GM12878 (cell line): ENCODE results near the gene CDC14A. TPM values are rescaled to one million over a fixed set of nuclear protein-coding genes. Genes with fewer than 3 reads are reported as not detected.

Experiments used
- ATAC-seq: fragments of 200-7000 bp; cut with Tn5 transposase; 3 replicates; pipeline ENCODE4 v1.9.1; 2020; ENCODE audit warnings: mild to moderate bottlenecking, moderate library complexity
- BruUV-seq: library from RNA; stranded (reverse); fragments of 400-500 nt; replicated peaks from 2 replicates; lab custom pipeline; 2021; lab: Mats Ljungman, UMichigan
- CTCF ChIA-PET: fragments of 300-600 bp; sonication (Branson Sonifier 250); formaldehyde crosslinking; extraction: SDS; loops from one replicate; lab custom pipeline; 2021; ENCODE audit warnings: inconsistent platforms; lab: Yijun Ruan, JAX
- POLR2A ChIA-PET: fragments of 350-600 bp; formaldehyde crosslinking; extraction: SDS; loops from one replicate; lab custom pipeline; 2021; ENCODE audit warnings: inconsistent platforms; lab: Charles Lee
- RAD21 ChIA-PET: fragments of 300-600 bp; sonication (Branson Sonifier 250); formaldehyde crosslinking; loops from one replicate; lab custom pipeline; 2023; ENCODE audit warnings: antibody characterized with exemption; ENCODE audit not compliant: unreplicated experiment; lab: Charles Lee
- SMC1A ChIA-PET: fragments of 300-600 bp; sonication (Branson Sonifier 250); formaldehyde crosslinking; loops from one replicate; lab custom pipeline; 2023; ENCODE audit not compliant: unreplicated experiment, uncharacterized antibody; lab: Charles Lee
- DNase-seq: peaks from one replicate; pipeline ENCODE4 v3.0.0-alpha.2; 2011; ENCODE audit warnings: low read depth, low spot score
- FAIRE-seq: peaks from 3 replicates; lab custom pipeline; 2011; peaks lifted over from hg19 to GRCh38; lab: Jason Lieb, UNC
- H2AFZ ChIP-seq: 2 replicates; pipeline ENCODE4 v1.6.0; 2011; ENCODE audit warnings: low read depth, low read length, control low read depth; ENCODE audit not compliant: control insufficient read depth
- H3K27ac ChIP-seq: 2 replicates; pipeline ENCODE4 v1.5.1; 2011; ENCODE audit warnings: control low read depth; ENCODE audit not compliant: control insufficient read depth, insufficient read depth
- H3K27me3 ChIP-seq, 2 experiments: replicated peaks in 1 of 2; 2 replicates each; pipeline versions ENCODE4 v1.6.0 to v1.6.1; 2011; ENCODE audit warnings: low read length in 1 of 2; ENCODE audit not compliant: control insufficient read depth in 2 of 2, insufficient read depth in 2 of 2
- H3K36me3 ChIP-seq, 2 experiments: 2 replicates each; pipeline ENCODE4 v1.5.1; 2011; ENCODE audit warnings: low read length in 1 of 2; ENCODE audit not compliant: control insufficient read depth in 2 of 2, insufficient read depth in 2 of 2
- H3K4me1 ChIP-seq: 2 replicates; pipeline ENCODE4 v1.6.1; 2011; ENCODE audit warnings: mild to moderate bottlenecking, low read length, moderate library complexity, mixed read lengths; ENCODE audit not compliant: control insufficient read depth, insufficient read depth
- H3K4me2 ChIP-seq: 2 replicates; pipeline ENCODE4 v1.6.0; 2011; ENCODE audit warnings: control low read depth; ENCODE audit not compliant: control insufficient read depth, insufficient read depth
- H3K4me3 ChIP-seq: fragments of 200-600 bp; sonication (generic); 2 replicates; pipeline ENCODE4 v1.5.1; 2016
- H3K79me2 ChIP-seq: 2 replicates; pipeline ENCODE4 v1.6.0; 2011; ENCODE audit warnings: low read length; ENCODE audit not compliant: control insufficient read depth, insufficient read depth
- H3K9ac ChIP-seq: 2 replicates; pipeline ENCODE4 v1.8.0; 2011; ENCODE audit warnings: low read length, control low read depth, mixed read lengths; ENCODE audit not compliant: control insufficient read depth, insufficient read depth
- H3K9me3 ChIP-seq: replicated peaks from 3 replicates; pipeline ENCODE4 v1.5.1; 2011; ENCODE audit warnings: mild to moderate bottlenecking, low read length; ENCODE audit not compliant: control insufficient read depth, insufficient read depth
- H4K20me1 ChIP-seq: 2 replicates; pipeline ENCODE4 v1.6.0; 2011; ENCODE audit not compliant: control insufficient read depth, insufficient read depth
- ATF2 ChIP-seq: IDR thresholded peaks from 2 replicates; pipeline ENCODE4 v1.6.1; 2012; ENCODE audit warnings: low read length, inconsistent platforms
- BACH1 ChIP-seq: fragments of 450-650 bp; IDR thresholded peaks from 2 replicates; pipeline ENCODE4 v1.6.1; 2017; ENCODE audit warnings: mild to moderate bottlenecking, borderline replicate concordance
- E2F8 ChIP-seq: fragments of 450-650 bp; IDR thresholded peaks from 2 replicates; pipeline ENCODE4 v1.6.1; 2018; ENCODE audit warnings: mild to moderate bottlenecking, low read depth, moderate library complexity; ENCODE audit not compliant: partially characterized antibody
- LARP7 ChIP-seq: fragments of 450-650 bp; IDR thresholded peaks from 2 replicates; pipeline ENCODE4 v1.6.1; 2017; ENCODE audit warnings: mild to moderate bottlenecking
- NRF1 ChIP-seq: conservative IDR thresholded peaks from 2 replicates; pipeline ENCODE4 v1.6.1; 2011; ENCODE audit warnings: mild to moderate bottlenecking, low read depth, low read length, improper control_type of control experiment
- PBX3 ChIP-seq: IDR thresholded peaks from 2 replicates; pipeline ENCODE4 v1.6.1; 2011; ENCODE audit warnings: mild to moderate bottlenecking, low read depth, low read length, moderate library complexity; ENCODE audit not compliant: insufficient replicate concordance
- RCOR1 ChIP-seq: conservative IDR thresholded peaks from 2 replicates; pipeline ENCODE4 v1.6.1; 2012; ENCODE audit warnings: low read depth, low read length, improper control_type of control experiment
- SRF ChIP-seq, 2 experiments: IDR thresholded peaks; 2 replicates each; pipeline ENCODE4 v1.6.1; 2011; ENCODE audit warnings: low read depth in 2 of 2, low read length in 2 of 2, mild to moderate bottlenecking in 1 of 2, moderate library complexity in 1 of 2
- STAT3 ChIP-seq: IDR thresholded peaks from 2 replicates; pipeline ENCODE4 v1.6.1; 2011; ENCODE audit warnings: low read depth, low read length, improper control_type of control experiment
- TARDBP ChIP-seq: IDR thresholded peaks from 2 replicates; pipeline ENCODE4 v1.6.1; 2016; ENCODE audit warnings: borderline replicate concordance
- TCF7 ChIP-seq: IDR thresholded peaks from 2 replicates; pipeline ENCODE4 v1.6.1; 2014; ENCODE audit warnings: antibody characterized with exemption, borderline replicate concordance
- ZNF384 ChIP-seq: IDR thresholded peaks from 2 replicates; pipeline ENCODE4 v1.6.1; 2012; ENCODE audit warnings: low read depth, mild to moderate bottlenecking, low read length, improper control_type of control experiment, borderline replicate concordance
- WGBS: methylation state at CpG from one replicate; pipeline ENCODE4 v1.1.6; 2016; ENCODE audit warnings: low lambda C conversion rate; ENCODE audit not compliant: insufficient replicate concordance, insufficient coverage; ENCODE audit errors: missing lambda C conversion rate; 5-methylcytosine and 5-hydroxymethylcytosine counted together
- in situ Hi-C: fragments of 300-500 bp; cut with MboI; formaldehyde crosslinking; loops from 9 replicates; pipeline ENCODE4 v1.14.3; 2018; ENCODE audit warnings: mixed read lengths
- intact Hi-C: fragments of 100-400 bp; cut with micrococcal nuclease; formaldehyde crosslinking; loops from one replicate; pipeline ENCODE4 v1.14.2; 2022; ENCODE audit not compliant: unreplicated experiment
- polyA plus RNA-seq, 11 experiments: library from polyadenylated mRNA; depleted of rRNA in 4 of 11; unstranded in 6 of 11; stranded (reverse) in 5 of 11; fragments of >200 nt; fragmentation: Nextera tagmentation in 4 of 11; fragmentation: Illumina TruSeq in 1 of 11; extraction: Ambion mirVana in 4 of 11; extraction: Trizol in 1 of 11; gene quantifications; 1 replicate in 1 of 11; 2 replicates in 10 of 11; pipeline versions ENCODE4 v1.2.1 to v1.2.3, GENCODE V29; 2011 to 2016; ENCODE audit warnings: inconsistent platforms in 2 of 11, missing spikeins in 2 of 11, low read depth in 1 of 11
- total RNA-seq, 4 experiments: library from RNA; depleted of rRNA in 3 of 4; stranded (reverse); fragments of >200 nt in 3 of 4; fragmentation: Illumina TruSeq in 1 of 4; extraction: Trizol in 1 of 4; gene quantifications; 2 replicates each; pipeline versions ENCODE4 v1.2.1 to v1.2.3, GENCODE V29; 2013 to 2021
- TF ChIP-seq, protein P1 (sequence below): fragments of 450-650 bp; IDR thresholded peaks from 2 replicates; pipeline ENCODE4 v1.6.1; 2017; ENCODE audit warnings: borderline replicate concordance
- TF ChIP-seq, protein P2 (sequence below), 3 experiments: IDR thresholded peaks in 2 of 3; conservative IDR thresholded peaks in 1 of 3; 2 replicates each; pipeline ENCODE4 v1.5.1; 2011; ENCODE audit warnings: low read depth in 3 of 3, low read length in 3 of 3, mild to moderate bottlenecking in 3 of 3, control low read depth in 2 of 3, moderate library complexity in 2 of 3, inconsistent platforms in 1 of 3, mixed read lengths in 1 of 3; ENCODE audit not compliant: control insufficient read depth in 2 of 3, insufficient read depth in 1 of 3; ENCODE audit errors: extremely low read depth in 1 of 3

Gene CDC14A
- total and polyA plus RNA-seq, 10 of the 15 experiments (the other 5 are each of a cell fraction or from before 2014, with no cell fraction given): 1.5 to 7.1 (median 5.5) TPM

DNA sequence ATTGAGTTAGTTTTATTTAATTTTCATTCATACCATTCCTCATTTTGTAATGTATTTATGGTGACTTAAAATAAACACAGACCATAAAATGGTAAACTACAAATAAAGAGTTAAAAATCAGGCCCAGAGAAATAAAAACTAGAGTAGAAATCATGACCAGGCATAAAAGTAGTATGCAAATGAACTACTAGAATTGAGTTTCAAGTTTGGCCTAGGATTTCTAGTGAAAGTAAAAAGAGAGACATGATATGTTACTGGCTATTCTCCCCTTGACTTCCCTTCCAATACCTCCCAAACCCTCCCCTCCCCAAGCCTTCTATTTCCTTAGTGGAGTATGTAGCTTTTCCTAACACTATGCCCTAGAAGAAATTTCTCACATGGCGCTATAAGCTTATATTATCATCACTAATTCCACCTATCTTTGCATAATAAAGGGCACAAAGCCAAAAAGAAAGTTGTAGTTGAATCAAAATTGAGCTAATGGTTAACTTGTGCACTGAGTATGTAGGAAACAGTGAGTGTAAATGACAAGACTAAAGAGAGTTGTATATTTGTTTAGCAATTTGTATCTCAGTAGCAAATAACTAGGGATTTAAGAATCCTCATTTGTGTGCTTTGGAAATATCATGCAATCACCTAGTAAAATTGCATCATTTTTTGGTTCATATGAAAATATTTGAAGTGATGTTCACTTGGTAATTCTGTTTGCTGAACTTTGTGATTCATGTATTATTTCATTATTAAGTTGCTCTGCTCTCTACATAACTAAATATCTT lies 29.7 kb upstream of the CDC14A start:
- no TSS peak for BruUV-seq
- POLR2A ChIA-PET: interaction anchor here (0.6 to 0.9 kb wide), 2 partner anchors 36 to 284 kb away, joined by 3 read pairs; no protein-coding TSS in a partner anchor
- SMC1A ChIA-PET: interaction anchor here (1.1 to 1.4 kb wide), 2 partner anchors 21 to 100 kb away, joined by 3 to 4 read pairs; no protein-coding TSS in a partner anchor
- in situ Hi-C loops (no loop called here), intact Hi-C loops (no loop called here)
- Histone ChIP-seq H3K9me3 (no peaks in the 10 kb centered on the region; the same call in 2 of the 3 replicates), H3K4me3 (no peak overlapping the region), H3K27me3 (no peaks in the 10 kb centered on the region), H3K9ac (no peak overlapping the region), H4K20me1 (no peaks in the 10 kb centered on the region), H3K79me2 (no peaks in the 10 kb centered on the region), H3K4me2 (no peak overlapping the region), H2AFZ (no peak overlapping the region), H3K27ac (no peak overlapping the region), H3K36me3 (no peaks in the 10 kb centered on the region), H3K4me1 (no peaks in the 10 kb centered on the region)
- FAIRE-seq (no peak), ATAC-seq (peak; percentile 77), DNase-seq (no peak)
- WGBS: 100% methylated on average over 1 of the region's 1 CpG
- RAD21 ChIA-PET: no interaction called here
- CTCF ChIA-PET: no interaction called here
- TF ChIP-seq, protein P1, sequence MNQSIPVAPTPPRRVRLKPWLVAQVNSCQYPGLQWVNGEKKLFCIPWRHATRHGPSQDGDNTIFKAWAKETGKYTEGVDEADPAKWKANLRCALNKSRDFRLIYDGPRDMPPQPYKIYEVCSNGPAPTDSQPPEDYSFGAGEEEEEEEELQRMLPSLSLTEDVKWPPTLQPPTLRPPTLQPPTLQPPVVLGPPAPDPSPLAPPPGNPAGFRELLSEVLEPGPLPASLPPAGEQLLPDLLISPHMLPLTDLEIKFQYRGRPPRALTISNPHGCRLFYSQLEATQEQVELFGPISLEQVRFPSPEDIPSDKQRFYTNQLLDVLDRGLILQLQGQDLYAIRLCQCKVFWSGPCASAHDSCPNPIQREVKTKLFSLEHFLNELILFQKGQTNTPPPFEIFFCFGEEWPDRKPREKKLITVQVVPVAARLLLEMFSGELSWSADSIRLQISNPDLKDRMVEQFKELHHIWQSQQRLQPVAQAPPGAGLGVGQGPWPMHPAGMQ: no peak
- no peak for TF ChIP-seq LARP7
- TF ChIP-seq NRF1: no peak
- no peak for TF ChIP-seq SRF (IDR thresholded peaks at IDR 0.05; ENCODE audit: low read depth in 2 of 2, low read length in 2 of 2)
- TF ChIP-seq STAT3: no peak
- TF ChIP-seq E2F8: no peak
- TF ChIP-seq TARDBP: no peak
- TF ChIP-seq, protein P2, sequence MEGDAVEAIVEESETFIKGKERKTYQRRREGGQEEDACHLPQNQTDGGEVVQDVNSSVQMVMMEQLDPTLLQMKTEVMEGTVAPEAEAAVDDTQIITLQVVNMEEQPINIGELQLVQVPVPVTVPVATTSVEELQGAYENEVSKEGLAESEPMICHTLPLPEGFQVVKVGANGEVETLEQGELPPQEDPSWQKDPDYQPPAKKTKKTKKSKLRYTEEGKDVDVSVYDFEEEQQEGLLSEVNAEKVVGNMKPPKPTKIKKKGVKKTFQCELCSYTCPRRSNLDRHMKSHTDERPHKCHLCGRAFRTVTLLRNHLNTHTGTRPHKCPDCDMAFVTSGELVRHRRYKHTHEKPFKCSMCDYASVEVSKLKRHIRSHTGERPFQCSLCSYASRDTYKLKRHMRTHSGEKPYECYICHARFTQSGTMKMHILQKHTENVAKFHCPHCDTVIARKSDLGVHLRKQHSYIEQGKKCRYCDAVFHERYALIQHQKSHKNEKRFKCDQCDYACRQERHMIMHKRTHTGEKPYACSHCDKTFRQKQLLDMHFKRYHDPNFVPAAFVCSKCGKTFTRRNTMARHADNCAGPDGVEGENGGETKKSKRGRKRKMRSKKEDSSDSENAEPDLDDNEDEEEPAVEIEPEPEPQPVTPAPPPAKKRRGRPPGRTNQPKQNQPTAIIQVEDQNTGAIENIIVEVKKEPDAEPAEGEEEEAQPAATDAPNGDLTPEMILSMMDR (IDR thresholded peaks at IDR 0.05 in 2 of 3, conservative IDR thresholded peaks at IDR 0.05 in 1 of 3; ENCODE audit: control insufficient read depth in 2 of 3, extremely low read depth in 1 of 3, insufficient read depth in 1 of 3, low read depth in 3 of 3, low read length in 3 of 3): no peak
- no peak for TF ChIP-seq ZNF384
- TF ChIP-seq TCF7: no peak
- no peak for TF ChIP-seq BACH1
- TF ChIP-seq RCOR1: no peak
- TF ChIP-seq ATF2: no peak
- TF ChIP-seq PBX3: no peak
